H1 (cell line): ENCODE data around the gene PRC1. TPM values are rescaled to one million over a fixed set of nuclear protein-coding genes. Genes with fewer than 3 reads are reported as not detected.

Experiments used
- CTCF ChIA-PET: fragments of 300-600 bp; sonication (Branson Sonifier 250); formaldehyde crosslinking; loops from one replicate; lab custom pipeline; 2021; ENCODE audit not compliant: partially characterized antibody; lab: Charles Lee
- POLR2A ChIA-PET: fragments of 300-600 bp; sonication (Branson Sonifier 250); formaldehyde crosslinking; loops from one replicate; lab custom pipeline; 2021; ENCODE audit warnings: inconsistent platforms; ENCODE audit not compliant: partially characterized antibody; lab: Charles Lee
- DNase-seq, 2 experiments: peaks; one replicate each; pipeline versions ENCODE4 v3.0.0 to v3.0.0-alpha.2; 2010 to 2022; ENCODE audit warnings: low spot score in 2 of 2, low read depth in 1 of 2, mixed read lengths in 1 of 2
- FAIRE-seq: peaks from 2 replicates; lab custom pipeline; 2011; peaks lifted over from hg19 to GRCh38; lab: Jason Lieb, UNC
- H2AFZ ChIP-seq: 2 replicates; pipeline ENCODE4 v1.8.1; 2012; ENCODE audit warnings: low read length, inconsistent platforms
- H2AK5ac ChIP-seq: 2 replicates; pipeline ENCODE4 v1.6.1; 2013; ENCODE audit warnings: low read depth, low read length
- H2BK120ac ChIP-seq: replicated peaks from 2 replicates; pipeline ENCODE3; 2013; ENCODE audit warnings: low read depth, low read length, inconsistent platforms
- H2BK12ac ChIP-seq: 2 replicates; pipeline ENCODE4 v1.6.1; 2013; ENCODE audit warnings: low read depth, low read length
- H2BK15ac ChIP-seq: 2 replicates; pipeline ENCODE4 v1.6.1; 2013; ENCODE audit warnings: low read length
- H2BK20ac ChIP-seq: 2 replicates; pipeline ENCODE4 v1.6.1; 2013; ENCODE audit warnings: low read length
- H2BK5ac ChIP-seq: 2 replicates; pipeline ENCODE4 v1.6.1; 2013; ENCODE audit warnings: low read depth, low read length
- H3K14ac ChIP-seq: 2 replicates; pipeline ENCODE4 v1.6.1; 2013; ENCODE audit warnings: inconsistent platforms; ENCODE audit not compliant: insufficient read length
- H3K18ac ChIP-seq: 2 replicates; pipeline ENCODE4 v1.6.1; 2013; ENCODE audit warnings: low read length; ENCODE audit errors: extremely low read depth
- H3K23ac ChIP-seq: 2 replicates; pipeline ENCODE4 v1.6.1; 2013; ENCODE audit warnings: inconsistent platforms; ENCODE audit not compliant: insufficient read length
- H3K23me2 ChIP-seq: 2 replicates; pipeline ENCODE4 v1.6.1; 2013; ENCODE audit warnings: low read depth, low read length
- H3K27ac ChIP-seq: 2 replicates; pipeline ENCODE4 v1.6.1; 2011; ENCODE audit warnings: low read depth, low read length, inconsistent platforms
- H3K27me3 ChIP-seq, 4 experiments: replicated peaks in 1 of 4; 1 replicate in 1 of 4; 2 replicates in 3 of 4; pipeline versions ENCODE4 v1.6.1 to v1.8.1; 2011 to 2013; ENCODE audit warnings: low read length in 3 of 4, mild to moderate bottlenecking in 3 of 4, inconsistent platforms in 2 of 4, mixed read lengths in 2 of 4, moderate library complexity in 1 of 4; ENCODE audit not compliant: control insufficient read depth in 3 of 4, insufficient read depth in 3 of 4; ENCODE audit errors: extremely low read depth in 1 of 4
- H3K36me3 ChIP-seq, 4 experiments: 2 replicates each; pipeline versions ENCODE4 v1.6.1 to v1.8.1; 2011 to 2013; ENCODE audit warnings: mild to moderate bottlenecking in 4 of 4, low read length in 3 of 4, moderate library complexity in 2 of 4, control low read depth in 1 of 4, inconsistent platforms in 1 of 4; ENCODE audit not compliant: insufficient read depth in 4 of 4, control insufficient read depth in 2 of 4
- H3K4ac ChIP-seq: replicated peaks from 2 replicates; pipeline ENCODE3; 2013; ENCODE audit warnings: low read length, low read depth, mixed read lengths, inconsistent platforms; ENCODE audit not compliant: insufficient read length
- H3K4me1 ChIP-seq, 4 experiments: replicated peaks in 1 of 4; 1 replicate in 1 of 4; 2 replicates in 3 of 4; pipeline versions ENCODE4 v1.6.1 to v1.8.1; 2011 to 2013; ENCODE audit warnings: low read length in 3 of 4, inconsistent platforms in 2 of 4, mixed read lengths in 1 of 4; ENCODE audit not compliant: insufficient read depth in 4 of 4, control insufficient read depth in 3 of 4
- H3K4me2 ChIP-seq, 2 experiments: 2 replicates each; pipeline versions ENCODE4 v1.6.1 to v1.8.1; 2011 to 2013; ENCODE audit warnings: low read depth in 2 of 2, low read length in 2 of 2, control low read depth in 1 of 2, inconsistent platforms in 1 of 2, mild to moderate bottlenecking in 1 of 2; ENCODE audit not compliant: insufficient read depth in 1 of 2
- H3K4me3 ChIP-seq, 4 experiments: fragments of 200-600, 300-600 bp in 1 of 4; sonication (generic), shearing (Covaris generic), sonication (Bioruptor Twin) in 1 of 4; 2 replicates each; pipeline versions ENCODE4 v1.5.1 to v1.8.1; 2011 to 2016; ENCODE audit warnings: low read length in 4 of 4, low read depth in 3 of 4, control low read depth in 2 of 4, inconsistent platforms in 2 of 4, mild to moderate bottlenecking in 2 of 4, mixed read lengths in 1 of 4, moderate library complexity in 1 of 4; ENCODE audit not compliant: insufficient read depth in 2 of 4; ENCODE audit errors: extremely low read depth in 1 of 4
- H3K56ac ChIP-seq: replicated peaks from 2 replicates; pipeline ENCODE3; 2013; ENCODE audit warnings: low read depth, mild to moderate bottlenecking, mixed read lengths, low read length, inconsistent platforms; ENCODE audit not compliant: insufficient read length
- H3K79me1 ChIP-seq: 2 replicates; pipeline ENCODE4 v1.6.1; 2013; ENCODE audit warnings: low read depth, low read length, control low read depth
- H3K79me2 ChIP-seq, 2 experiments: 2 replicates each; pipeline versions ENCODE4 v1.6.1 to v1.8.1; 2012 to 2013; ENCODE audit warnings: low read length in 2 of 2, mild to moderate bottlenecking in 2 of 2, inconsistent platforms in 1 of 2; ENCODE audit not compliant: insufficient read depth in 2 of 2, control insufficient read depth in 1 of 2
- H3K9ac ChIP-seq, 4 experiments: replicated peaks in 1 of 4; 1 replicate in 1 of 4; 2 replicates in 3 of 4; pipeline versions ENCODE4 v1.6.1 to v1.8.1; 2011 to 2013; ENCODE audit warnings: low read depth in 3 of 4, low read length in 3 of 4, control low read depth in 2 of 4, mild to moderate bottlenecking in 2 of 4, moderate library complexity in 2 of 4, inconsistent platforms in 1 of 4; ENCODE audit errors: extremely low read depth in 1 of 4
- H3K9me3 ChIP-seq, 2 experiments: 2 replicates each; pipeline versions ENCODE4 v1.6.1 to v1.8.1; 2012 to 2013; ENCODE audit warnings: mild to moderate bottlenecking in 2 of 2, moderate library complexity in 2 of 2, control low read depth in 1 of 2, inconsistent platforms in 1 of 2, low read depth in 1 of 2, low read length in 1 of 2, mixed read lengths in 1 of 2; ENCODE audit not compliant: insufficient read depth in 2 of 2
- H4K20me1 ChIP-seq, 2 experiments: replicated peaks in 1 of 2; 2 replicates each; pipeline versions ENCODE3 to v1.8.1; 2011 to 2013; ENCODE audit warnings: inconsistent platforms in 2 of 2, low read length in 2 of 2, mild to moderate bottlenecking in 1 of 2; ENCODE audit not compliant: insufficient read depth in 2 of 2, control insufficient read depth in 1 of 2
- H4K5ac ChIP-seq: 2 replicates; pipeline ENCODE4 v1.6.1; 2013; ENCODE audit warnings: low read length, low read depth, mixed read lengths, inconsistent platforms; ENCODE audit not compliant: insufficient read length
- H4K8ac ChIP-seq: 2 replicates; pipeline ENCODE4 v1.8.0; 2013; ENCODE audit warnings: mild to moderate bottlenecking, moderate library complexity, low read length, inconsistent platforms; ENCODE audit not compliant: insufficient read depth; ENCODE audit errors: extremely low read depth
- H4K91ac ChIP-seq: replicated peaks from 2 replicates; pipeline ENCODE3; 2013; ENCODE audit warnings: low read length, mixed read lengths, inconsistent platforms; ENCODE audit not compliant: insufficient read length
- CTBP2 ChIP-seq: IDR thresholded peaks from 2 replicates; pipeline ENCODE4 v1.7.0; 2011; ENCODE audit warnings: borderline replicate concordance, mild to moderate bottlenecking, moderate library complexity, mixed read lengths, low read length; ENCODE audit not compliant: insufficient read depth, insufficient read length
- WGBS, 2 experiments: shearing (Covaris generic) in 1 of 2; methylation state at CpG; one replicate each; pipeline versions ENCODE4 v1.1.6 to v1.1.7; 2013 to 2015; ENCODE audit warnings: low lambda C conversion rate in 2 of 2, mixed read lengths in 2 of 2, inconsistent platforms in 1 of 2, low coverage in 1 of 2, missing lambda C conversion rate in 1 of 2; ENCODE audit not compliant: insufficient replicate concordance in 2 of 2, insufficient coverage in 1 of 2, insufficient read length in 1 of 2; ENCODE audit errors: extremely low coverage in 1 of 2, missing lambda C conversion rate in 1 of 2; 5-methylcytosine and 5-hydroxymethylcytosine counted together
- polyA plus RNA-seq, 7 experiments: library from polyadenylated mRNA; depleted of rRNA in 3 of 7; stranded (reverse) in 5 of 7; unstranded in 2 of 7; fragments of >200 nt in 5 of 7; fragments of 200-250 nt in 2 of 7; gene quantifications; 1 replicate in 5 of 7; 2 replicates in 1 of 7; 4 replicates in 1 of 7; pipeline versions ENCODE4 v1.2.1 to v1.2.3, GENCODE V29; 2011 to 2013; ENCODE audit warnings: missing spikeins in 2 of 7, mixed read lengths in 2 of 7
- total RNA-seq: library from RNA; stranded (reverse); fragmentation: NEBNext Ultra II Directional; extraction: Animal tissue kit (Norgen Biotek cat#: 25700); gene quantifications from 2 replicates; pipeline ENCODE4 v1.2.1, GENCODE V29; 2021

The PRC1 gene
- total and polyA plus RNA-seq, 2 of the 8 experiments (the other 6 are each of a cell fraction or from before 2014, with no cell fraction given): 90.7 to 181 TPM

- Histone ChIP-seq H3K14ac (no peak overlapping the region), H3K27ac (no peak overlapping the region), H3K4ac (no peak overlapping the region), H3K18ac (no peak overlapping the region), H3K23ac (no peak overlapping the region), H3K79me2 (peaks cover 8 to 29% of the 10 kb centered on the region in 2 experiments), H2BK12ac (no peak overlapping the region), H4K8ac (no peak overlapping the region), H3K9me3 (no peaks in the 10 kb centered on the region), H2AFZ (no peak overlapping the region), H3K27me3 (no peaks in the 10 kb centered on the region), H2BK20ac (no peak overlapping the region), H3K9ac (no peak overlapping the region), H4K91ac (no peak overlapping the region), H3K4me1 (no peaks in the 10 kb centered on the region), H3K36me3 (peaks cover 43 to 76% (median 61%) of the 10 kb centered on the region in 4 experiments), H2BK5ac (no peak overlapping the region), H3K4me2 (no peak overlapping the region), H4K5ac (no peak overlapping the region), H2BK120ac (no peak overlapping the region), H2BK15ac (no peak overlapping the region), H3K4me3 (no peak overlapping the region), H3K23me2 (no peaks in the 10 kb centered on the region), H4K20me1 (peaks cover 2 to 6% of the 10 kb centered on the region in 2 experiments), H3K56ac (no peak overlapping the region), H3K79me1 (no peaks in the 10 kb centered on the region), H2AK5ac (no peak overlapping the region)
- ChIA-PET CTCF (interaction anchor here (0.9 to 2.4 kb wide), 6 partner anchors 9 to 50 kb away, joined by 3 to 8 read pairs (median 4); partner anchors contain the start of gene HDDC3), POLR2A (interaction anchor here (1.0 kb wide), 1 partner anchor 27 kb away, joined by 3 read pairs; the partner anchor contains the start of gene RCCD1)
- FAIRE-seq (no peak), DNase-seq (no peak)
- WGBS, 2 experiments: 85% methylated on average over 6 of the region's 6 CpGs; no CpG with 5 or more reads in 1 of the 2 experiments
- TF ChIP-seq CTBP2: no peak
These were observed 12.7 kb downstream of the PRC1 start for GRCh38 chr15:90981681-90982080.
